Measurements from ENCODE around the gene GHSR.

GHSR gene

GRCh38 chr3:172456404-172456803 is 8.1 kb upstream of the GHSR start:
- H3K4me3 ChIP-seq (ENCODE audit: low read depth, low read length): no peak overlapping the region
- DNase-seq (ENCODE audit: low read depth, low spot score): no peak
- TF ChIP-seq CTCF (IDR thresholded peaks at IDR 0.05; ENCODE audit: low read depth, low read length): no peak
- in situ Hi-C loops (cut with HindIII; ENCODE audit: low sequenced_read_pairs): no loop called here

- H3K4me3 ChIP-seq (ENCODE audit: low read depth, low read length): no peak overlapping the region
- DNase-seq (ENCODE audit: low read depth, low spot score): no peak
- TF ChIP-seq CTCF (IDR thresholded peaks at IDR 0.05; ENCODE audit: low read depth, low read length): no peak
- in situ Hi-C loops (cut with HindIII; ENCODE audit: low sequenced_read_pairs): no loop called here
Measured at GRCh38 chr3:172454180-172454579, 5.9 kb upstream of the GHSR start.

- in situ Hi-C loops (cut with HindIII; ENCODE audit: low sequenced_read_pairs): no loop called here
- DNase-seq (ENCODE audit: low read depth, low spot score): peak; percentile 36
- TF ChIP-seq CTCF (IDR thresholded peaks at IDR 0.05; ENCODE audit: low read depth, low read length): no peak
- H3K4me3 ChIP-seq (ENCODE audit: low read depth, low read length): no peak overlapping the region
Measured at GRCh38 chr3:172449466-172450149, 1.4 kb upstream of the GHSR start.

- no peak for DNase-seq (ENCODE audit: low read depth, low spot score)
- no peak overlapping the region for H3K4me3 ChIP-seq (ENCODE audit: low read depth, low read length)
- in situ Hi-C loops (cut with HindIII; ENCODE audit: low sequenced_read_pairs): no loop called here
- TF ChIP-seq CTCF (IDR thresholded peaks at IDR 0.05; ENCODE audit: low read depth, low read length): no peak
Measured at GRCh38 chr3:172448661-172449465, 607 bp upstream of the GHSR start.

GRCh38 chr3:172446198-172446597 is 2.1 kb downstream of the GHSR start:
- in situ Hi-C loops (cut with HindIII; ENCODE audit: low sequenced_read_pairs): no loop called here
- TF ChIP-seq CTCF (IDR thresholded peaks at IDR 0.05; ENCODE audit: low read depth, low read length): no peak
- DNase-seq (ENCODE audit: low read depth, low spot score): no peak
- H3K4me3 ChIP-seq (ENCODE audit: low read depth, low read length): no peak overlapping the region

GRCh38 chr3:172444821-172445220 is 3.4 kb downstream of the GHSR start:
- in situ Hi-C loops (cut with HindIII; ENCODE audit: low sequenced_read_pairs): no loop called here
- H3K4me3 ChIP-seq (ENCODE audit: low read depth, low read length): no peak overlapping the region
- no peak for DNase-seq (ENCODE audit: low read depth, low spot score)
- TF ChIP-seq CTCF (IDR thresholded peaks at IDR 0.05; ENCODE audit: low read depth, low read length): no peak

Measured in astrocyte of the spinal cord (primary cell).